Measurements from ENCODE around the gene MYL7.

The MYL7 gene

DNA sequence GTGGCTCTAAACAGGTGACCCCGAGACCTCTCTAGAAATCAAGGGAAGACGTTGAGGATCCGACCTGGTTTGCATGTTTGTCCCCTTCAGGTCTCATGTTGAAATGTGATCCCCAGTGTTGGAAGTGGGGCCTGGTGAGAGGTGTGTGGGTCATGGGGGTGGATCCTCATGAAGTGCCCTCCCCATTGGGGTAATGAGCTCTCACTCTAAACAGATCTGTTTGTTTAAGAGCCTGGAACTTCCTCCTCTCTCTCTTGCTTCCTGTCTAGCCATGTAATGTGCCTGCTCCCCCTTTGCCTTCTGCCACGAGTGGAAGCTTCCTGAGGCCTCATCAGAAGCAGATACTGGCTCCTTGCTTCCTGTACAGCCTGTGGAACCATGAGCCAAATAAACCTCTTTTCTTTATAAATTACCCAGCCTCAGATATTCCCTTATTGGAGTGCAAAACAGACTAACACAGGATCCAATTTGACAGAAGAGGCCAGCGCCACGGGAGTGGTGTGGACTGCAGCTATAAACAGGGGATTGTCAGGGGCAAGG is 48.0 kb downstream of the MYL7 start:
- peak overlapping the region in 3 of 21 experiments; percentile 11 to 71 (median 65) for H3K27ac ChIP-seq
- H3K4me3 ChIP-seq = no peak overlapping the region

All from skin epidermis (tissue), 12 donors.